WTC11 (cell line): Measurements from ENCODE around the gene MRPL32.

Source experiments
- CTCF ChIP-seq: fragments of 200-600 bp; IDR thresholded peaks from 2 replicates; pipeline ENCODE4 v1.8.0; 2022; ENCODE audit warnings: antibody characterized with exemption
- E2F4 ChIP-seq: sonication (generic); formaldehyde crosslinking; IDR thresholded peaks from 2 replicates; pipeline ENCODE4 v1.8.1; 2022; ENCODE audit warnings: low read depth, mild to moderate bottlenecking, moderate library complexity, missing genetic modification reagents, borderline replicate concordance
- FOXP1 ChIP-seq: sonication (generic); formaldehyde crosslinking; IDR thresholded peaks from 2 replicates; pipeline ENCODE4 v1.8.0; 2022; ENCODE audit warnings: missing genetic modification reagents, mild to moderate bottlenecking, moderate library complexity, borderline replicate concordance
- MXD4 ChIP-seq: fragments of 250-450 bp; sonication (Bioruptor Pico); IDR thresholded peaks from 2 replicates; pipeline ENCODE4 v1.8.0; 2021; ENCODE audit warnings: mild to moderate bottlenecking, moderate library complexity, borderline replicate concordance
- MYBL2 ChIP-seq: sonication (generic); formaldehyde crosslinking; IDR thresholded peaks from 2 replicates; pipeline ENCODE4 v1.8.1; 2023; ENCODE audit warnings: mild to moderate bottlenecking, moderate library complexity, missing genetic modification reagents
- NFYB ChIP-seq: sonication (generic); formaldehyde crosslinking; conservative IDR thresholded peaks from 2 replicates; pipeline ENCODE4 v1.8.0; 2022; ENCODE audit warnings: low read depth, missing genetic modification reagents
- USF2 ChIP-seq: sonication (generic); formaldehyde crosslinking; IDR thresholded peaks from 2 replicates; pipeline ENCODE4 v1.8.1; 2023; ENCODE audit warnings: mild to moderate bottlenecking, missing genetic modification reagents, moderate library complexity
- ZNF263 ChIP-seq: sonication (generic); formaldehyde crosslinking; IDR thresholded peaks from 2 replicates; pipeline ENCODE4 v1.8.1; 2022; ENCODE audit warnings: low read depth, mild to moderate bottlenecking, moderate library complexity, missing genetic modification reagents

GRCh38 chr7:42952328-42952727 is 20.2 kb downstream of the MRPL32 start:
- TF ChIP-seq MYBL2 (no peak), ZNF263 (CRISPR knock-in tag) (no peak), NFYB (no peak), E2F4 (CRISPR knock-in tag) (no peak), USF2 (CRISPR knock-in tag) (no peak), MXD4 (no peak), FOXP1 (CRISPR knock-in tag) (no peak), CTCF (no peak)
